NCI-H460 (cell line): ENCODE results near the gene RASEF. TPM values are rescaled to one million over a fixed set of nuclear protein-coding genes. Genes with fewer than 3 reads are reported as not detected.
"Not testable (repeated sequence)": the region's sequence is repeated elsewhere in the genome, so short reads cannot be mapped to it uniquely, and the experiment has no call there.

Source experiments
- DNase-seq: peaks from one replicate; pipeline ENCODE4 v3.0.0-alpha.2; 2016; ENCODE audit warnings: low read depth; ENCODE audit errors: extremely low read depth
- total RNA-seq: library from RNA; depleted of rRNA; stranded (reverse); fragments of >200 nt; shearing (Covaris generic); gene quantifications from 2 replicates; pipeline ENCODE4 v1.2.3, GENCODE V29; 2014

RASEF gene
- total RNA-seq, 1 experiment from 2014 or later = 1.7 TPM

GRCh38 chr9:82987370-82988189 is 75.4 kb downstream of the RASEF start:
- no peak for DNase-seq

- no peak for DNase-seq
These were observed 81.4 kb downstream of the RASEF start for GRCh38 chr9:82981552-82981951.

DNA sequence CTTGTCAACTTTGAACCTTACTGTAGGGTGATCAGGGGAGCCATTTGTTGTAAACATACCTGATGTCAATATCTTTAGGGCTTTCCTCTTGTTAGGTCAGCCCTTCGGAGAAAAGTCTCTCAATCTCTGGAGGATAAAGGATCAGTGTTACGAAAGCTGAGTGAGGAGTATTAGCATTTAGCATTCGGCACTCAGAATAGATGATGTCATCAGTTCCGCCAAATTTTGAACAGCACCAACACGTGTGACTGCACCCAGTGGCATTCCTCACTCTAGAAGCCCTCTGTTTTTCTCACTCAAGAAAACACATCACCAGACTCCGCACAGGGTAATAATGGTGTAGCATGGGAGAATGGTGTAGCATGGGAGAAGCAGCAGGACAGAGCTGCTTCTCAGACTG is 87.8 kb downstream of the RASEF start:
- DNase-seq = no peak

- no peak for DNase-seq
These were observed 90.5 kb downstream of the RASEF start for GRCh38 chr9:82972446-82972845.

GRCh38 chr9:82970359-82970758 is 92.6 kb downstream of the RASEF start:
- DNase-seq = no peak

DNA sequence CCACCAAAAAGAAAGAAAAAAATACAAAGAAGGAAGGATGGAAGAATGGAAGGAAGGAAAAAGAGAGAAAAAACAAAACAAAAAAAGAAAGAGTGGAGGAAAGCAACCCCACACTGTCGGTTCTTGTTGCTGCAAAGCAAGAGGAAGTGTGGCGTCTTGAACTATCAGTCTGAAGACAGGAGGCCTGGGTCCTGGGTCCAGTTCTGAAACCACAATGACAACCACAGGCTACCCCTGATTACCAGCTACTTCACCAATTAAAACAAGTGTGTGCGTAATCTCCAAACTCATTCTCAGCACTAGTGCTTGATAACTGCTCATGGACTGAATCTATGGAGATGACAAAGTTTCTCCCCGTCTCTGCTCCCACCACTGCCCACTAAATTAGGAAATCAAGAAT is 93.7 kb downstream of the RASEF start:
- no peak for DNase-seq

DNA sequence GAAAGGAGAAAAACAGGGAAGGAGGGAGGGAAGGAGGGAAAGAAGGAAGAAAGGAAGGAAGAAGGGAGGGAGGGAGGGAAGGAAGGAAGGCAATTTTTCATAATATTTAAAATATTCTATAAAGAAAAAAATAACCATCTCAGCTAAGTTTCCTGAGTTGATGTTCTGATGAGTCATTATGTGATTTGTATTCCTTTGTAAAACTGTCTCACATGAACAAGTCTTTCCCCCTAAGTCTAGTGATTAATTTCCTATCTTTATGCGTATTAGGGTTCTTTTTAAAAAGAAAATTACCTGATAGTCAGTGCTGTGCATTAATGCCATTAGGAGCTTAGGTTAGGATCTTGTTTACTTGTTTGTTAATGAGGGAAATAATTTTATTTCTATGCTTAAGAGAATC is 94.1 kb downstream of the RASEF start:
- DNase-seq = no peak

GRCh38 chr9:82968388-82968787 is 94.6 kb downstream of the RASEF start:
- DNase-seq = no peak

DNA sequence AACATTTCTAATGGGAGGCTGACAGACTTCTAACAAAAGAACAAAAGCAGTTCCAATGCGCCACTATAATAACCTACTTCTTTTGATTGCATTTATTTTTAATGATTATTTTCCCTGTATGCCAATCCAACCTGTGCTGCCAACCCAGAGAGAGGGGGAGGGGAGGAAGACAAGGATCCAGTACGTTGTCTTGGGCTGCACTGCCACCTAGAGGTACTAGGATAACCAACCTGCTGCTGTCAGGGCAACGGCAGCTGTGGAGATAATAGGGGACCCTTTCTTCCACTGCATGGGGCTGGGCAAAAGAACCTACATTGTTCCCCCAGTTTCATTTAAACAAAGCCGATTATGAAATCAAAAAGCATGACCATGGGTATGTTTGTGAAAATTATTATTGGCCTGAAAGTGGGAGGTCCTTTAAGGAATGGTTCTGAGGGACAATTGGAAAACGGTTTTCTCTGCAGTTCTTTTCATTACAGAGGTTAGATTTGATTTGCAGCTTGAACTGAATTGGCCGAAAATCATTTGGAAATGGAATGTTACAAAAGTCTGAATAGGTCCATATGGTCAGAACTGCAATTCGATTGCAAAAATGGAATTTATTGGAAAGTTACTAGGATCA is 101.3 kb downstream of the RASEF start:
- peak; percentile 77 for DNase-seq

DNA sequence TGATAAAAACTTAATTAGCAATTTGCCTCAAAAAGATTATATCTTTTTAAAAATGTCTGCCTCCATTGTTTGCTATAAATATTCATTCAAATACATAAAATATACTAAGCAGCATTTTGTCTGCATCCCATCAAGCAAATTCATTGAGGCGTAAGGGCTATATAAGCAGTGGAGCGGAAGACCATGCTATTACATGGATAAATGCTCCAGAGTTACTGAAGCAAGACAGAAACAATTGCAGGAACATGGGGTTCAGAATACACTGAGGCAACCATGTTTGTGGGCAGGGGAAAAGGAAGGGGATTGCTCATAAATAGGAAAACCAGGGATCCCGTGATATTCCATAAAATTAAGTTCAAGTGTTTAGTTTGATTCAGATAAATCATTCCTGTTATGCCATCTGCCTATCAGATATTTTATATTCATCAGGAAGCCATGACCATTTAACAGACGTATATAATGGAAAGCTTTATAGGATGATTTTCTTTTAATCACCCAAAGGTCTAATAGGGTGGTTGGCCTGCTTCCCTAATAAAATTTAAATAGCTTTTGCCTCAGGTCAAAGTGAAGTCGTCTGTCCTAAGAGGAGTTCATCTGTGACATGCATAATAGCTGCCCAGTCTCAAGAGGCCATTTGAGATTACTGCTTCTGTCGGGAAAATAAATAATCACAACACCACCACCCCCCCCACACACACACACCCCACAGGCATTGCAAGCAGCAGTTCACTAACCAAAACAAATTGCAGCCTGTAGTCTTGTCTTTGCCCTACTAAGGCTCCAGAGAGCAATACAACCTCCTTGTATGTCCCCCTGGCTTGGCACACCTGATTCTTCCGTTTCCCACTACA is 105.2 kb downstream of the RASEF start:
- no peak for DNase-seq

DNA sequence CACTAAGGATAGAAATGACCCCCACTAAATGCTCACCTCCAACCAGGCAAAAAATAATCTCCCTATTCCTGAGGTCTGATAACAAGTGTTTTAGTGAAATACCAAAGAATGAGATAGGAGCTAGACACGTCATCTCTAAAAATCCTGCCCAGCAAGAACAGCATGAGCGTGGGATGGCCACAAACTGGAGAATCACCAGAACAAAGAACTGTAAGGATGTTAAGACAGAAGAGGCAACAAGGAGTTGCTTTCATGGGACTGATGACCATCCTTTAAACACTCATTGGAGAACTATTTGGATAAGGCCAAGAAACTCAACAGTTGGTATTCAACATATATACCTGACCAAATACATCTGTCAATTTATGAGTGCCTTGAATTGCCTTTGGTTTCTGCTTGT is 113.7 kb downstream of the RASEF start:
- DNase-seq = no peak

GRCh38 chr9:82940376-82940775 is 122.6 kb downstream of the RASEF start:
- no peak for DNase-seq

- DNase-seq = no peak
These were observed 123.5 kb downstream of the RASEF start for GRCh38 chr9:82939451-82939850.

DNA sequence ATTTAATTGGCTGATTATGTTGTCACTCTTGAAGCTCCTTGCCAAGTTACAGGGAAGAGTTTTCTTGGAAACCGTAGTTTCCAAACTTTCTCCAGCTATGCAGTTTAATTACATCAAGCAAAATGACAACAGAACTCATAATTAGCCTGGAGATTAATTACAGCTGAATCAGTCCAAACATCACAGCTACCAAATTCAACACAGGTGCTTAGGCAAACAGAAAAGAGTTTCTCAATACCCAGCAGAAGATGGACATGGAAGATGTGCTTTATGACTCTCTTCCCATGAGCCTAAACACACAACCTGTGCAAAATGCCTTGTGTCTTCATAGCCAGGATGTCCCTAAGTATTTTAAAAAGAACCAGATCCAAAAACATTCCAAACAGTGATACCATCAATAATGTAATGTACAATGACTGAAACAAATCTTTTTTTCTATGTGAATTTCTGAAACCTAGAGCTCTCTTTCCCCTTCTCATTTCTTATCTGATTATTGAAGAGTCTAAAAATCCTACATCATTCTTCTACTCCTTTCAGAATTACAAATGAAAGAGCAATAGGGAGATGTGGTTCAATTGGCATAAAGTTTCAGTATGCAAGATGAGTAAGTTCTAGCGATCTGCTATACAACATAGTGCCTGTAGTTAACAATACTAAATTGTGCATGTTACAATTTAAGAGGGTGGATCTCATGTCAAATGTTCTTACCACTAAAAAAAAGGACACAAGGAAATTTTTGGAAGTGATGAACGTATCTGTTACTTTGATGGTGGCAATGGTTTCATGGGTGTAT is 124.3 kb downstream of the RASEF start:
- DNase-seq = no peak

- DNase-seq = not testable (repeated sequence)
These were observed 126.4 kb downstream of the RASEF start for GRCh38 chr9:82936561-82936960.

DNA sequence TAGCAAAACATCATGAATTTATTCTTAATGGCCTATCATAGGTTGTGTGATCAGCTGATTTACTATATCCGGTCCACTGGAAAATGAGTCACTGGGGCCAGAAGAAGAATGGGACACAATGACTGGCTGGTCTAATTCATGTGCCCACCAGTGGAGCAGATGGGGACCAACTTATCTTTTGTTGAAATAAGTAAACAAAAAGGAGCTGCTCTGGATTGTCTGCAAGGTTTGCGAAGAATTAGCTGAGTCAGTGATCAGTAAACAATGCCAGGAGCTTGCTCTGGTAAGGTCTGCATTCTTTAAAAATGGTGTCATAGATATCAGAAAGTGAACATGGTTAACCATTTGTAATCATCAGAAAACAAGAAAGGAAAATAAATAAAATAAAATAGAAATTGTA is 128.0 kb downstream of the RASEF start:
- no peak for DNase-seq

GRCh38 chr9:82934025-82934424 is 128.9 kb downstream of the RASEF start:
- not testable (repeated sequence) for DNase-seq

GRCh38 chr9:82930116-82930515 is 132.8 kb downstream of the RASEF start:
- DNase-seq = no peak
